ENCODE results near the gene SERTAD2. TPM values are rescaled to one million over a fixed set of nuclear protein-coding genes. Genes with fewer than 3 reads are reported as not detected.

SERTAD2 gene
- total RNA-seq, 1 donor from 2014 or later, result 42.2 TPM

DNA sequence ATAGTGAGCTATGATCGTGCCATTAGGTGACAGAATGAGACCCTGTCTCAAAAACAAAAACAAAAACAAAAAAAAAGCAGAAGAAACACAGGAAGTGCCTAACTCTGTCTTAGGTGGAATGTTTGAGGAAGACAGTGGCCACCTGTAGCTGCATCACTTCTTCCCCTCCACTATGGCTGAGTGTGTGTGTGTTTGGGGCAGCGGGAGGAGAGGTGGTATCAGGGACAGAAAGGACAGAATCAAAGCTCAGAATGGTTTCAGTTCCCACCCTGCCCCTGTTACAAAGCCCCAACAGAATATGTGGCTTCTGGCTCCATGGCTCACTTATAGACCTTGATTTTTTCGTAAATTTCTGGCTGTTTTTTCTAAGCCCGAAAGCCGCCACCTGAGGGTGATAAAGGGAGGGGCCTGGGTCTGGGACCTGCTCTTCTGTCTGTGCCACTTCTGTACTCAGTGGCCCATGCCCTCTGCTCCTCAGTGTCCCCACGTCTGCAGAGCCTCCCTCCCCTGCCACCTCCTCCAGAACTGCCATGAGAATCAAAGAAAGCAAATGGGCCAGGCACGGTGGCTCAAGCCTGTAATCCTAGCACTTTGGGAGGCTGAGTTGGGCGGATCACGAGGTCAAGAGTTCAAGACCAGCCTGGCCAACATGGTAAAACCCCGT lies 27.4 kb downstream of the SERTAD2 start:
- Mint-ChIP-seq H3K4me3 (ENCODE audit: unreplicated experiment) (no peak overlapping the region), H3K27me3 (ENCODE audit: low read depth, unreplicated experiment) (peaks cover 11% of the 10 kb centered on the region), H3K36me3 (ENCODE audit: low read depth, unreplicated experiment) (peaks cover 12% of the 10 kb centered on the region), H3K4me1 (ENCODE audit: low read depth, unreplicated experiment) (peaks cover 6% of the 10 kb centered on the region), H3K9me3 (ENCODE audit: unreplicated experiment) (peaks cover 3% of the 10 kb centered on the region), H3K27ac (ENCODE audit: unreplicated experiment) (no peak overlapping the region)
- FAIRE-seq, result no peak
- Histone ChIP-seq H3K9ac (ENCODE audit: low read length) (no peak overlapping the region), H3K27me3 (ENCODE audit: insufficient read depth, low read length) (no peaks in the 10 kb centered on the region), H3K4me3 (ENCODE audit: insufficient read depth, low read depth, low read length) (no peak overlapping the region), H4K20me1 (ENCODE audit: insufficient read depth, low read length) (peaks cover 25% of the 10 kb centered on the region), H3K4me2 (ENCODE audit: low read length) (no peak overlapping the region), H3K79me2 (ENCODE audit: insufficient read depth, low read length) (no peaks in the 10 kb centered on the region), H2AFZ (ENCODE audit: low read depth, low read length) (no peak overlapping the region), H3K9me3 (ENCODE audit: insufficient read depth, low read depth, low read length) (no peaks in the 10 kb centered on the region), H3K27ac (ENCODE audit: low read depth, low read length) (no peak overlapping the region), H3K36me3 (ENCODE audit: insufficient read depth, low read length) (peaks cover 4% of the 10 kb centered on the region), H3K4me1 (ENCODE audit: insufficient read depth, low read length) (peaks cover 5% of the 10 kb centered on the region)
- no peak for DNase-seq (ENCODE audit: low read depth)
- no peak for TF ChIP-seq EZH2 (IDR thresholded peaks at IDR 0.05; ENCODE audit: insufficient read depth, low read length)
- TF ChIP-seq, protein P1, sequence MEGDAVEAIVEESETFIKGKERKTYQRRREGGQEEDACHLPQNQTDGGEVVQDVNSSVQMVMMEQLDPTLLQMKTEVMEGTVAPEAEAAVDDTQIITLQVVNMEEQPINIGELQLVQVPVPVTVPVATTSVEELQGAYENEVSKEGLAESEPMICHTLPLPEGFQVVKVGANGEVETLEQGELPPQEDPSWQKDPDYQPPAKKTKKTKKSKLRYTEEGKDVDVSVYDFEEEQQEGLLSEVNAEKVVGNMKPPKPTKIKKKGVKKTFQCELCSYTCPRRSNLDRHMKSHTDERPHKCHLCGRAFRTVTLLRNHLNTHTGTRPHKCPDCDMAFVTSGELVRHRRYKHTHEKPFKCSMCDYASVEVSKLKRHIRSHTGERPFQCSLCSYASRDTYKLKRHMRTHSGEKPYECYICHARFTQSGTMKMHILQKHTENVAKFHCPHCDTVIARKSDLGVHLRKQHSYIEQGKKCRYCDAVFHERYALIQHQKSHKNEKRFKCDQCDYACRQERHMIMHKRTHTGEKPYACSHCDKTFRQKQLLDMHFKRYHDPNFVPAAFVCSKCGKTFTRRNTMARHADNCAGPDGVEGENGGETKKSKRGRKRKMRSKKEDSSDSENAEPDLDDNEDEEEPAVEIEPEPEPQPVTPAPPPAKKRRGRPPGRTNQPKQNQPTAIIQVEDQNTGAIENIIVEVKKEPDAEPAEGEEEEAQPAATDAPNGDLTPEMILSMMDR (IDR thresholded peaks at IDR 0.05; ENCODE audit: insufficient read depth, low read depth, low read length), result no peak

DNA sequence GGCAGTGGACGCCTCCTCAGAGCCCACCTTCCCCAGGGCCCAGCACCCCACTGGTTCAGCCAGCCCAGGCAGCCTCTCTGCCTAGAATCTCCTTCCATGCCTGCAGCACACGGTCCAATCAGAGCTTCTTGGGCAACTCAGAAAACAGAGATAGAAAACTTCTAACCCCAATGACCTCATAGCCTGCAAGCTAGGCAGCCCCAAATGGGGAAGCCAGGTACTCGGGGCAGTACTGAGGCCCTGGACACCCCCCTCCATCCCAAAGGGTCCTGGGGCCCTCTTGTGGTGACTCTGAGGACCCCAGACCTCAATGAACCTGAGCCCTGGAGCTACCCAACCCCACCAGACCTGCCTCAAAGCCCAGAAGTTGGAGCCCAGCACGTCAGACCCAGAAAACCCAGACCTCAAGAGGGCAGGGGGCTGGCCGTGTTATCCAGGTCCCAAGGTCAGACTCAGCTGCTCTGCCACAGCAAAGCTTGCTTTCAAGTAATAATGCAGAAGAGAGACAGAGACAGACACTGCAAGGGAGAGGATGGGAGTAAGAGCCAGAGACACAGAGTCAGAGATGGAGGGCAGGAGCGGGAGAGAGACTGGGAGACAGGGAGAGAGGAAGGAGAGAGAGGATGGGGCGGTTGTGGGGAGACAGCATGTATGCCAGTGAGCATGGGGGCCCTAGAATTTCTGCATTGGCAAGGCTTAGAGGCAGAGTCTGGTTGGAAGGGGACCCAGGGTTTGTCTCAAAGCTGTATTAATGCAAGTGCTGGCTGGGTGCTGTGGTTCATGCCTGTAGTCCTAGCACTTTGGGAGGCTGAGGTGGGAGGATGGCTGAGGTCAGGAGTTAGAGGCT lies 28.2 kb downstream of the SERTAD2 start:
- Histone ChIP-seq H3K4me1 (ENCODE audit: insufficient read depth, low read length) (peaks cover 5% of the 10 kb centered on the region), H2AFZ (ENCODE audit: low read depth, low read length) (no peak overlapping the region), H3K9ac (ENCODE audit: low read length) (no peak overlapping the region), H3K36me3 (ENCODE audit: insufficient read depth, low read length) (no peaks in the 10 kb centered on the region), H3K27me3 (ENCODE audit: insufficient read depth, low read length) (peaks cover 3% of the 10 kb centered on the region), H4K20me1 (ENCODE audit: insufficient read depth, low read length) (peaks cover 17% of the 10 kb centered on the region), H3K79me2 (ENCODE audit: insufficient read depth, low read length) (no peaks in the 10 kb centered on the region), H3K27ac (ENCODE audit: low read depth, low read length) (no peak overlapping the region), H3K4me2 (ENCODE audit: low read length) (no peak overlapping the region), H3K4me3 (ENCODE audit: insufficient read depth, low read depth, low read length) (no peak overlapping the region), H3K9me3 (ENCODE audit: insufficient read depth, low read depth, low read length) (no peaks in the 10 kb centered on the region)
- no peak for TF ChIP-seq EZH2 (IDR thresholded peaks at IDR 0.05; ENCODE audit: insufficient read depth, low read length)
- TF ChIP-seq, protein P1 (IDR thresholded peaks at IDR 0.05; ENCODE audit: insufficient read depth, low read depth, low read length), result no peak
- FAIRE-seq (no peak), DNase-seq (ENCODE audit: low read depth) (no peak)
- peaks cover 3% of the 10 kb centered on the region for H3K9me3 Mint-ChIP-seq (ENCODE audit: unreplicated experiment)
- no peak overlapping the region for H3K27ac Mint-ChIP-seq (ENCODE audit: unreplicated experiment)
- H3K4me1 Mint-ChIP-seq (ENCODE audit: low read depth, unreplicated experiment), result peaks cover 4% of the 10 kb centered on the region
- no peak overlapping the region for H3K4me3 Mint-ChIP-seq (ENCODE audit: unreplicated experiment)
- peaks cover 11% of the 10 kb centered on the region for H3K27me3 Mint-ChIP-seq (ENCODE audit: low read depth, unreplicated experiment)
- H3K36me3 Mint-ChIP-seq (ENCODE audit: low read depth, unreplicated experiment), result peaks cover 8% of the 10 kb centered on the region

All from astrocyte (in vitro differentiated cells and primary cell).